GM19099 (cell line): ENCODE results near the gene KRTAP19-3.

Experiments
- POLR2A ChIP-seq: IDR thresholded peaks from 3 replicates; pipeline ENCODE4 v1.6.1; 2011; ENCODE audit warnings: low read depth; ENCODE audit not compliant: insufficient read length; ENCODE audit errors: extremely low read depth

Gene KRTAP19-3

DNA sequence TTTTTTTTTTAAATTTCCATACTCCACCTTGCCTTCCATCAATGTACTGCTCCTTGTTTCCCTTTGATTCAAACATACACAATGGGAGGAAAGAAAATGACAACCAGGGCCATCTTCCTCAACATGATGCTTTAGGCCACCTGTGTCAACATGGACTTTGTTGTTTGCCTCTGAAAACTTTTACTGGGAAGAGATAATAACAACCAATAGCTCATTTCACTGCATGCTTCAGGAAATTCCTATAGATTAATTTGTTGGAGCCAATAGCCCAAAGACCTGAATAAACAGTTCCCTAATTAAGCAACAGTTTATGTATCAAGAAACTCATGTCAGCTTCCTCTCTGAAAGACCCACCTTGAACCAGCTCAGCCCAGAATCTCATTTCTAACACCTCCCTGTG lies 48.6 kb downstream of the KRTAP19-3 start:
- TF ChIP-seq POLR2A, result no peak
